ENCODE data around the gene CYB561.

DNA sequence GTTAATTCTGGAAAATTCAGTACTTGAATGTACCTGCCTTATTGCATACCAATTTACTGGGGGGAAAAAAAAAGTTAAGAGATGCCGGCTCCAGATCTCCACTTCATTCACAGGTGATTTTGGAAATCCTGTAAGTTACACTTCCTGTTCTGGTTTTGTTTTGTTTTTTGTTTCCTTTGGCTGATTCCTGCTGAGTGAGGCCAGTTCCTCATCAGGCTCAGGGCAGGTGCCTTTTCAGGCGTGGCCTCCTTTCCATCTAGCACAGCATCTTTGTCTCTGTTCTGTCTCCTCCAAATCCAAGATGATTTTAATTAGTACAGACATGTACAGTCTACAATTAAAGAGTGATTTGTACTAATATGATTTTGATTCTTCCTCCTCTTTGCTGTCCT, 19.2 kb downstream of the CYB561 start:
- TF ChIP-seq, protein P1, sequence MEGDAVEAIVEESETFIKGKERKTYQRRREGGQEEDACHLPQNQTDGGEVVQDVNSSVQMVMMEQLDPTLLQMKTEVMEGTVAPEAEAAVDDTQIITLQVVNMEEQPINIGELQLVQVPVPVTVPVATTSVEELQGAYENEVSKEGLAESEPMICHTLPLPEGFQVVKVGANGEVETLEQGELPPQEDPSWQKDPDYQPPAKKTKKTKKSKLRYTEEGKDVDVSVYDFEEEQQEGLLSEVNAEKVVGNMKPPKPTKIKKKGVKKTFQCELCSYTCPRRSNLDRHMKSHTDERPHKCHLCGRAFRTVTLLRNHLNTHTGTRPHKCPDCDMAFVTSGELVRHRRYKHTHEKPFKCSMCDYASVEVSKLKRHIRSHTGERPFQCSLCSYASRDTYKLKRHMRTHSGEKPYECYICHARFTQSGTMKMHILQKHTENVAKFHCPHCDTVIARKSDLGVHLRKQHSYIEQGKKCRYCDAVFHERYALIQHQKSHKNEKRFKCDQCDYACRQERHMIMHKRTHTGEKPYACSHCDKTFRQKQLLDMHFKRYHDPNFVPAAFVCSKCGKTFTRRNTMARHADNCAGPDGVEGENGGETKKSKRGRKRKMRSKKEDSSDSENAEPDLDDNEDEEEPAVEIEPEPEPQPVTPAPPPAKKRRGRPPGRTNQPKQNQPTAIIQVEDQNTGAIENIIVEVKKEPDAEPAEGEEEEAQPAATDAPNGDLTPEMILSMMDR (IDR thresholded peaks at IDR 0.05) = no peak
- TF ChIP-seq EZH2 (IDR thresholded peaks at IDR 0.05; ENCODE audit: borderline replicate concordance, insufficient read depth, low read depth, low read length, poor library complexity, severe bottlenecking) = no peak
